ENCODE results near the gene SOX13.
A peak's percentile ranks its signal among the peaks of the same experiment; 100 is the strongest.
"Not testable (repeated sequence)": the region's sequence is repeated elsewhere in the genome, so short reads cannot be mapped to it uniquely, and the experiment has no call there.

SOX13 gene

GRCh38 chr1:204087893-204088528, 15.1 kb downstream of the SOX13 start:
- DNase-seq = no peak

GRCh38 chr1:204088596-204088995, 15.7 kb downstream of the SOX13 start:
- DNase-seq = no peak

GRCh38 chr1:204089044-204089751, 16.3 kb downstream of the SOX13 start:
- no peak for DNase-seq

- DNase-seq = not testable (repeated sequence)
Measured at GRCh38 chr1:204090132-204090531, 17.2 kb downstream of the SOX13 start.

- no peak for DNase-seq
Measured at GRCh38 chr1:204091066-204091465, 18.2 kb downstream of the SOX13 start.

- no peak for DNase-seq
Measured at GRCh38 chr1:204091787-204092312, 18.9 kb downstream of the SOX13 start.

- no peak for DNase-seq
Measured at GRCh38 chr1:204092632-204093420, 19.9 kb downstream of the SOX13 start.

- no peak for DNase-seq
Measured at GRCh38 chr1:204093421-204093717, 20.5 kb downstream of the SOX13 start.

GRCh38 chr1:204093781-204094180, 20.9 kb downstream of the SOX13 start:
- DNase-seq = no peak

- DNase-seq = no peak
Measured at GRCh38 chr1:204094313-204094729, 21.4 kb downstream of the SOX13 start.

- no peak for DNase-seq
Measured at GRCh38 chr1:204094856-204095634, 22.1 kb downstream of the SOX13 start.

- DNase-seq = no peak
Measured at GRCh38 chr1:204096931-204097330, 24.0 kb downstream of the SOX13 start.

GRCh38 chr1:204098683-204099082, 25.8 kb downstream of the SOX13 start:
- no peak for DNase-seq

- not testable (repeated sequence) for DNase-seq
Measured at GRCh38 chr1:204099754-204100153, 26.8 kb downstream of the SOX13 start.

GRCh38 chr1:204102029-204102611, 29.2 kb downstream of the SOX13 start:
- peak in 1 of 2 experiments; percentile 11 for DNase-seq

- DNase-seq = peak in 1 of 2 experiments; percentile 23
Measured at GRCh38 chr1:204102739-204103430, 30.0 kb downstream of the SOX13 start.

- DNase-seq = no peak
Measured at GRCh38 chr1:204103431-204103741, 30.5 kb downstream of the SOX13 start.

- DNase-seq = peak in 1 of 2 experiments; percentile 22
Measured at GRCh38 chr1:204104331-204105130, 31.6 kb downstream of the SOX13 start.

- DNase-seq = no peak
Measured at GRCh38 chr1:204105131-204105515, 32.2 kb downstream of the SOX13 start.

GRCh38 chr1:204106825-204107224, 33.9 kb downstream of the SOX13 start:
- no peak for DNase-seq

GRCh38 chr1:204107892-204108291, 35.0 kb downstream of the SOX13 start:
- DNase-seq = no peak

All from activated CD4-positive, alpha-beta T cell treated with anti-CD3 and anti-CD28 coated beads, Interleukin-2, amount 50 U/mL, for 48 hours (primary cell).